ENCODE data around the gene IGSF21. TPM values are rescaled to one million over a fixed set of nuclear protein-coding genes. Genes with fewer than 3 reads are reported as not detected.

Gene IGSF21
- polyA plus RNA-seq, 3 donors = not detected

GRCh38 chr1:18132022-18132710 lies 24.6 kb downstream of the IGSF21 start:
- Mint-ChIP-seq H3K4me3 (no peak overlapping the region), H3K27ac (no peak overlapping the region), H3K36me3 (no peaks in the 10 kb centered on the region), H3K9me3 (peaks cover 0 to 2% (median 0%) of the 10 kb centered on the region in 7 donors), H3K4me1 (no peaks in the 10 kb centered on the region), H3K27me3 (ENCODE audit: low read depth in 3 of 3) (peaks cover 0 to 7% (median 5%) of the 10 kb centered on the region in 3 donors)
- no peak for TF ChIP-seq CTCF (IDR thresholded peaks at IDR 0.05)
- DNase-seq = no peak
- H3K4me3 ChIP-seq (replicated peaks in 1 of 3; ENCODE audit: low read depth in 2 of 3, low read length in 3 of 3) = no peak overlapping the region
- intact Hi-C loops (cut with micrococcal nuclease) = no loop called here
- no peaks in the 10 kb centered on the region for H3K27me3 ChIP-seq (ENCODE audit: control insufficient read depth in 2 of 2, insufficient read depth in 2 of 2, low read length in 2 of 2)
- H3K9ac ChIP-seq (ENCODE audit: insufficient read depth, low read length, poor library complexity, severe bottlenecking) = no peak overlapping the region
- H3K9me3 ChIP-seq (replicated peaks in 1 of 2; ENCODE audit: control insufficient read depth in 1 of 2, insufficient read depth in 1 of 2, low read length in 2 of 2) = no peaks in the 10 kb centered on the region
- no peaks in the 10 kb centered on the region for H3K79me2 ChIP-seq (ENCODE audit: insufficient read depth, low read length)
- no peaks in the 10 kb centered on the region for H3K4me1 ChIP-seq (ENCODE audit: control insufficient read depth in 1 of 2, insufficient read depth in 2 of 2, low read length in 2 of 2)
- H3K27ac ChIP-seq (ENCODE audit: low read depth in 1 of 2, low read length in 2 of 2) = no peak overlapping the region
- WGBS (ENCODE audit: insufficient coverage) = no CpG with 5 or more reads among the region's 2 CpGs
- no peaks in the 10 kb centered on the region for H4K20me1 ChIP-seq (ENCODE audit: insufficient read depth, low read length)
- H3K4me2 ChIP-seq (replicated peaks; ENCODE audit: extremely low read depth, low read length, poor library complexity, severe bottlenecking) = no peak overlapping the region
- H2AFZ ChIP-seq (ENCODE audit: insufficient read depth, low read depth, low read length, poor library complexity, severe bottlenecking) = no peak overlapping the region
- H3K36me3 ChIP-seq (replicated peaks in 1 of 2; ENCODE audit: control insufficient read depth in 1 of 2, insufficient read depth in 2 of 2, low read length in 2 of 2) = no peaks in the 10 kb centered on the region

- Histone ChIP-seq H3K27ac (ENCODE audit: low read depth in 1 of 2, low read length in 2 of 2) (no peak overlapping the region), H3K36me3 (replicated peaks in 1 of 2; ENCODE audit: control insufficient read depth in 1 of 2, insufficient read depth in 2 of 2, low read length in 2 of 2) (no peaks in the 10 kb centered on the region), H3K4me1 (ENCODE audit: control insufficient read depth in 1 of 2, insufficient read depth in 2 of 2, low read length in 2 of 2) (no peaks in the 10 kb centered on the region), H2AFZ (ENCODE audit: insufficient read depth, low read depth, low read length, poor library complexity, severe bottlenecking) (no peak overlapping the region), H3K4me3 (replicated peaks in 1 of 3; ENCODE audit: low read depth in 2 of 3, low read length in 3 of 3) (no peak overlapping the region), H3K9me3 (replicated peaks in 1 of 2; ENCODE audit: control insufficient read depth in 1 of 2, insufficient read depth in 1 of 2, low read length in 2 of 2) (no peaks in the 10 kb centered on the region), H3K4me2 (replicated peaks; ENCODE audit: extremely low read depth, low read length, poor library complexity, severe bottlenecking) (no peak overlapping the region), H4K20me1 (ENCODE audit: insufficient read depth, low read length) (no peaks in the 10 kb centered on the region), H3K27me3 (ENCODE audit: control insufficient read depth in 2 of 2, insufficient read depth in 2 of 2, low read length in 2 of 2) (no peaks in the 10 kb centered on the region), H3K9ac (ENCODE audit: insufficient read depth, low read length, poor library complexity, severe bottlenecking) (no peak overlapping the region), H3K79me2 (ENCODE audit: insufficient read depth, low read length) (no peaks in the 10 kb centered on the region)
- no peak for TF ChIP-seq CTCF (IDR thresholded peaks at IDR 0.05)
- no peak for DNase-seq
- Mint-ChIP-seq H3K9me3 (peaks cover 0 to 2% (median 0%) of the 10 kb centered on the region in 7 donors), H3K4me3 (no peak overlapping the region), H3K27ac (no peak overlapping the region), H3K36me3 (no peaks in the 10 kb centered on the region), H3K4me1 (no peaks in the 10 kb centered on the region), H3K27me3 (ENCODE audit: low read depth in 3 of 3) (peaks cover 0 to 7% (median 3%) of the 10 kb centered on the region in 3 donors)
- intact Hi-C loops (cut with micrococcal nuclease) = no loop called here
- WGBS (ENCODE audit: insufficient coverage) = 65% methylated on average over 13 of the region's 16 CpGs
These were observed 25.3 kb downstream of the IGSF21 start for GRCh38 chr1:18132711-18133541.
